ENCODE measurements around the gene MRPS14.

The MRPS14 gene

GRCh38 chr1:175005085-175005783 lies 18.0 kb downstream of the MRPS14 start:
- TF ChIP-seq, protein P1, sequence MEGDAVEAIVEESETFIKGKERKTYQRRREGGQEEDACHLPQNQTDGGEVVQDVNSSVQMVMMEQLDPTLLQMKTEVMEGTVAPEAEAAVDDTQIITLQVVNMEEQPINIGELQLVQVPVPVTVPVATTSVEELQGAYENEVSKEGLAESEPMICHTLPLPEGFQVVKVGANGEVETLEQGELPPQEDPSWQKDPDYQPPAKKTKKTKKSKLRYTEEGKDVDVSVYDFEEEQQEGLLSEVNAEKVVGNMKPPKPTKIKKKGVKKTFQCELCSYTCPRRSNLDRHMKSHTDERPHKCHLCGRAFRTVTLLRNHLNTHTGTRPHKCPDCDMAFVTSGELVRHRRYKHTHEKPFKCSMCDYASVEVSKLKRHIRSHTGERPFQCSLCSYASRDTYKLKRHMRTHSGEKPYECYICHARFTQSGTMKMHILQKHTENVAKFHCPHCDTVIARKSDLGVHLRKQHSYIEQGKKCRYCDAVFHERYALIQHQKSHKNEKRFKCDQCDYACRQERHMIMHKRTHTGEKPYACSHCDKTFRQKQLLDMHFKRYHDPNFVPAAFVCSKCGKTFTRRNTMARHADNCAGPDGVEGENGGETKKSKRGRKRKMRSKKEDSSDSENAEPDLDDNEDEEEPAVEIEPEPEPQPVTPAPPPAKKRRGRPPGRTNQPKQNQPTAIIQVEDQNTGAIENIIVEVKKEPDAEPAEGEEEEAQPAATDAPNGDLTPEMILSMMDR (conservative IDR thresholded peaks at IDR 0.05; ENCODE audit: low read depth, low read length): no peak
- H4K20me1 ChIP-seq (ENCODE audit: insufficient read depth): peaks cover 31% of the 10 kb centered on the region
- H3K4me2 ChIP-seq: no peak overlapping the region
- no peak overlapping the region for H3K4me3 ChIP-seq (IDR thresholded peaks at IDR 0.05; ENCODE audit: insufficient read depth, low read depth, low read length)
- no peak overlapping the region for H2AFZ ChIP-seq (ENCODE audit: low read depth)
- peaks cover 27% of the 10 kb centered on the region; the same call in 1 of the 2 replicates for H3K36me3 ChIP-seq (ENCODE audit: insufficient read depth)
- no peaks in the 10 kb centered on the region for H3K27me3 ChIP-seq (ENCODE audit: insufficient read depth, low read depth)
- H3K27ac ChIP-seq: no peak overlapping the region
- peaks cover 90% of the 10 kb centered on the region for H3K79me2 ChIP-seq (ENCODE audit: insufficient read depth, low read depth)
- H3K4me1 ChIP-seq (ENCODE audit: low read depth, poor library complexity, severe bottlenecking): peaks cover 48% of the 10 kb centered on the region
- no peak overlapping the region for H3K9ac ChIP-seq

GRCh38 chr1:175003521-175003920 lies 19.7 kb downstream of the MRPS14 start:
- no peak overlapping the region for H3K9ac ChIP-seq
- H2AFZ ChIP-seq (ENCODE audit: low read depth): no peak overlapping the region
- H3K27ac ChIP-seq: peak overlapping the region; percentile 12; the same call in 1 of the 2 replicates
- H3K79me2 ChIP-seq (ENCODE audit: insufficient read depth, low read depth): peaks cover 86% of the 10 kb centered on the region
- TF ChIP-seq, protein P1 (conservative IDR thresholded peaks at IDR 0.05; ENCODE audit: low read depth, low read length): no peak
- H3K4me3 ChIP-seq (IDR thresholded peaks at IDR 0.05; ENCODE audit: insufficient read depth, low read depth, low read length): no peak overlapping the region
- H3K27me3 ChIP-seq (ENCODE audit: insufficient read depth, low read depth): no peaks in the 10 kb centered on the region
- peaks cover 41% of the 10 kb centered on the region for H3K4me1 ChIP-seq (ENCODE audit: low read depth, poor library complexity, severe bottlenecking)
- peaks cover 31% of the 10 kb centered on the region for H4K20me1 ChIP-seq (ENCODE audit: insufficient read depth)
- peaks cover 19% of the 10 kb centered on the region; the same call in 1 of the 2 replicates for H3K36me3 ChIP-seq (ENCODE audit: insufficient read depth)
- H3K4me2 ChIP-seq: peak overlapping the region; percentile 86

DNA sequence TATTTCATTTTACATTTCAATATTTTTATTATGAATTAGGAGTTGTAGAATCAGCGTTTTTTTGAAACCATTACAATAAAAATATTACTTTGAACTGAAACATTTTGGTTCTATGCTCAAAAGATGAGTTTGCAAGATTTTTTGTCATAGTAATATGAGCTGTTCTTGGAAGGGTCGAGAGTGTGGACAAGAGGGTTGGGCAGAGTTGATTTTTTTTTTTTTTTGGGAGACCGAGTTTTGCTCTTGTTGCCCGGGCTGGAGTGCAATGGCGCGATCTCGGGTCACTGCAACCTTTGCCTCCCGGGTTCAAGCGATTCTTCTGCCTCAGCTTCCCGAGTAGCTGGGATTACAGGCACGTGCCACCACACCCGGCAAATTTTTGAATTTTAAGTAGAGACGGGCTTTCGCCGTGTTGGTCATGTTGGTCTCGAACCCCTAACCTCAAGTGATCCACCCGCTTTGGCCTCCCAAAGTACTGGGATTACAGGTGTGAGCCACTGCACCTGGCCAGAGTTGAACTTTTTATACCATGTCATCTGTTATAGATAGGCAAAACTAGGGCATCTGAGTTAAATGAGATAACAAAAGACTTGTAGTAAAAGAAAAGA lies 20.2 kb downstream of the MRPS14 start:
- Histone ChIP-seq H4K20me1 (ENCODE audit: insufficient read depth) (peaks cover 31% of the 10 kb centered on the region), H3K4me1 (ENCODE audit: low read depth, poor library complexity, severe bottlenecking) (peaks cover 45% of the 10 kb centered on the region), H3K27ac (0 out of 2 replicates have a peak overlapping the region, but pooled peaks have one; percentile 12), H3K4me2 (peak overlapping the region; percentile 86), H3K27me3 (ENCODE audit: insufficient read depth, low read depth) (no peaks in the 10 kb centered on the region), H3K36me3 (ENCODE audit: insufficient read depth) (peaks cover 14% of the 10 kb centered on the region; the same call in 1 of the 2 replicates), H2AFZ (ENCODE audit: low read depth) (no peak overlapping the region), H3K79me2 (ENCODE audit: insufficient read depth, low read depth) (peaks cover 81% of the 10 kb centered on the region), H3K9ac (no peak overlapping the region), H3K4me3 (IDR thresholded peaks at IDR 0.05; ENCODE audit: insufficient read depth, low read depth, low read length) (no peak overlapping the region)
- TF ChIP-seq, protein P1 (conservative IDR thresholded peaks at IDR 0.05; ENCODE audit: low read depth, low read length): no peak

DNA sequence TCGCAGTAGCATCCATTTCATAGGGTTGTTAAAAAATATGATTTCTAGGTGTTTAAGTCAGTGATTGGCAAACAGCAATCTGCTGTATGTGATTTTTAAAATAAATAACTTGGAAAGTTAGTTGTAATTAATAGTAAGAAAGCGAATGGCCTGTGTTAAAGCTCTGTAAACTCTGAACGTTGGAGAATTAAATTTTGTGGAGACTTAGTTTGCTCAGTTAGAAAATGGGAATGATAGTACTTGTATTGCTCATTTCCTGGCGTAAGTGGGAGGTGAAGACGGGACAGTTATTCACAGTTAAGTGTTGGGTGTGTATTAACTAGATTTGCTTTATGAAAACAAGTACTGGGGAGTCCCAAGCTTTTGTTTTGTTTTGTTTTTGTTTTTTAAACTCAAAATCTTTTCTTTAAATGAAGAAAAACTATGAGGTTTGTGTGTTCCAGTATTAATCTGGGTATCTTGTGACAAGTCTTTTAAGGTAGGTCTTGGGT lies 22.5 kb downstream of the MRPS14 start:
- Histone ChIP-seq H3K27ac (peak overlapping the region; percentile 74), H3K27me3 (ENCODE audit: insufficient read depth, low read depth) (no peaks in the 10 kb centered on the region), H3K79me2 (ENCODE audit: insufficient read depth, low read depth) (peaks cover 58% of the 10 kb centered on the region), H2AFZ (ENCODE audit: low read depth) (peak overlapping the region; percentile 56), H3K36me3 (ENCODE audit: insufficient read depth) (peaks cover 5% of the 10 kb centered on the region; the same call in 1 of the 2 replicates), H3K4me3 (IDR thresholded peaks at IDR 0.05; ENCODE audit: insufficient read depth, low read depth, low read length) (peak overlapping the region; percentile 90), H3K9ac (peak overlapping the region; percentile 97), H3K4me1 (ENCODE audit: low read depth, poor library complexity, severe bottlenecking) (peaks cover 66% of the 10 kb centered on the region), H4K20me1 (ENCODE audit: insufficient read depth) (peaks cover 31% of the 10 kb centered on the region), H3K4me2 (peak overlapping the region; percentile 86)
- TF ChIP-seq, protein P1 (conservative IDR thresholded peaks at IDR 0.05; ENCODE audit: low read depth, low read length): no peak
